ENCODE measurements around the gene ADGRL3.

Gene ADGRL3

DNA sequence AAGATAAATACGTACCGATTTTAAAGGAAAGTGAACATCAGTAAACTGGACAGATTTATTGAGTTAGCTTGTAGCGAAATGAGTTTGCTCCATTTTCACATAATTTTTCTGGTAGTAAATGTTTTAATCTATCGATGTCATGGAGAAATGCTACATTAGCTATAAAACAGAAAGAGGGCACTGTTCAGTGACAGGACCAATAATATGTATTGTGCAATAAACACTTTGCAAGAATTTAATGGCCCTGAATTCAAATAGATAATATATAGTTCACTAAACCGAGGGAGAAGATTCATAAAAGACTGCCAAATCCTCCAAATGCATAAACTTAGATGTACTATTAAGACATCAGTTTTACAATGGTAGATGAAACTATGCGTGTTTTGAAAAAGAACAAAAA lies 516.3 kb downstream of the ADGRL3 start:
- TF ChIP-seq CTCF (IDR thresholded peaks at IDR 0.05; ENCODE audit: control extremely low read depth, extremely low read depth, low read depth, missing control alignments): no peak
- ChIA-PET POLR2A (no interaction called here), CTCF (no interaction called here)
- DNase-seq (ENCODE audit: extremely low spot score): no peak

GRCh38 chr4:61723492-61723891 lies 523.4 kb downstream of the ADGRL3 start:
- no peak for DNase-seq (ENCODE audit: extremely low spot score)
- TF ChIP-seq CTCF (IDR thresholded peaks at IDR 0.05; ENCODE audit: control extremely low read depth, extremely low read depth, low read depth, missing control alignments): no peak
- POLR2A ChIA-PET: no interaction called here
- CTCF ChIA-PET: no interaction called here

- ChIA-PET POLR2A (no interaction called here), CTCF (interaction anchor here (1.3 kb wide), 1 partner anchor 13 kb away, joined by 3 read pairs; no protein-coding TSS in a partner anchor)
- no peak for TF ChIP-seq CTCF (IDR thresholded peaks at IDR 0.05; ENCODE audit: control extremely low read depth, extremely low read depth, low read depth, missing control alignments)
- DNase-seq (ENCODE audit: extremely low spot score): no peak
Observed at GRCh38 chr4:61727286-61727685, 527.2 kb downstream of the ADGRL3 start.

GRCh38 chr4:61734409-61734808 lies 534.3 kb downstream of the ADGRL3 start:
- POLR2A ChIA-PET: no interaction called here
- CTCF ChIA-PET: no interaction called here
- no peak for TF ChIP-seq CTCF (IDR thresholded peaks at IDR 0.05; ENCODE audit: control extremely low read depth, extremely low read depth, low read depth, missing control alignments)
- no peak for DNase-seq (ENCODE audit: extremely low spot score)

DNA sequence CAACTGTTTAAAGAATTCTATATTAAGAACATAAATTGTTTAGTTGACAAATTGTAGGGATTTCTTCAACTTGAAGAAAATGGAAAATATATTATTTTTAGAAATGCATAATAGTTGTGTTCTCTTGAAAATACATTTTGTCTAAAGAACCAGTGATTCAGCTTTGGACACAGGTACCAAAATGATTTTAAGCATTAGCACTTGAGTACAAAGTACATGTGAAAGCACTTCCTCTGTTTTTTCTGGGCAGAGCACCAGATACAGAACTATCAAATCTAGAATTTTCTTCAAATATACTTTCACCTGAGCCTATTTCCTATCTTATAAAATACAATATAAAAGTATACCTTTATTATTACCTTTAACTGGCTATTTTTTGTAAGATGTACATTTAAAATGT lies 539.8 kb downstream of the ADGRL3 start:
- no peak for TF ChIP-seq CTCF (IDR thresholded peaks at IDR 0.05; ENCODE audit: control extremely low read depth, extremely low read depth, low read depth, missing control alignments)
- CTCF ChIA-PET: interaction anchor here (1.4 kb wide), 1 partner anchor 13 kb away, joined by 3 read pairs; no protein-coding TSS in a partner anchor
- DNase-seq (ENCODE audit: extremely low spot score): no peak
- POLR2A ChIA-PET: no interaction called here

- POLR2A ChIA-PET: no interaction called here
- CTCF ChIA-PET: interaction anchor here (0.9 to 1.7 kb wide), 4 partner anchors 8 to 903 kb away, joined by 3 to 4 read pairs (median 4); no protein-coding TSS in a partner anchor
- DNase-seq (ENCODE audit: extremely low spot score): no peak
- TF ChIP-seq CTCF (IDR thresholded peaks at IDR 0.05; ENCODE audit: control extremely low read depth, extremely low read depth, low read depth, missing control alignments): no peak
Observed at GRCh38 chr4:61740886-61741285, 540.8 kb downstream of the ADGRL3 start.

Measured in GM10248 (cell line).